Lower leg skin (tissue), 4 donors: ENCODE data around the gene FTO. TPM values are rescaled to one million over a fixed set of nuclear protein-coding genes. Genes with fewer than 3 reads are reported as not detected.

ENCODE experiments used
- DNase-seq, 2 donors: peaks; one replicate each; pipeline ENCODE4 v3.0.0-alpha.2; 2019; ENCODE audit warnings: low spot score in 2 of 2
- H3K4me3 ChIP-seq: fragments of 200-600 bp; sonication (generic); 2 replicates; pipeline ENCODE4 v1.5.1; 2017; ENCODE audit warnings: mild to moderate bottlenecking, low read depth; ENCODE audit not compliant: poor library complexity, severe bottlenecking
- POLR2A ChIP-seq, 2 donors: fragments of 450-650 bp; IDR thresholded peaks; one replicate each; pipeline ENCODE4 v1.6.1; 2016 to 2017; ENCODE audit warnings: antibody characterized with exemption in 2 of 2, mild to moderate bottlenecking in 1 of 2, moderate library complexity in 1 of 2
- WGBS, 2 donors: methylation state at CpG; one replicate each; pipeline ENCODE4 v1.1.5; 2018; 5-methylcytosine and 5-hydroxymethylcytosine counted together
- intact Hi-C: fragments of 100-400 bp; cut with DNase I; formaldehyde crosslinking; loops from one replicate; pipeline ENCODE4 v1.15.0; 2023; ENCODE audit warnings: low total_unique reads
- total RNA-seq, 4 donors: library from RNA; depleted of rRNA; stranded (reverse); fragments of >200 nt; gene quantifications; one replicate each; pipeline ENCODE4 v1.1.0, GENCODE V29; 2016
- TF ChIP-seq, protein P1 (sequence below), 3 donors: fragments of 450-650 bp; IDR thresholded peaks; one replicate each; pipeline ENCODE4 v1.5.1; 2016; ENCODE audit warnings: antibody characterized with exemption in 3 of 3, mild to moderate bottlenecking in 3 of 3, moderate library complexity in 2 of 3

FTO gene
- total RNA-seq, 4 donors from 2014 or later = 61.2 to 88.2 (median 64.1) TPM

DNA sequence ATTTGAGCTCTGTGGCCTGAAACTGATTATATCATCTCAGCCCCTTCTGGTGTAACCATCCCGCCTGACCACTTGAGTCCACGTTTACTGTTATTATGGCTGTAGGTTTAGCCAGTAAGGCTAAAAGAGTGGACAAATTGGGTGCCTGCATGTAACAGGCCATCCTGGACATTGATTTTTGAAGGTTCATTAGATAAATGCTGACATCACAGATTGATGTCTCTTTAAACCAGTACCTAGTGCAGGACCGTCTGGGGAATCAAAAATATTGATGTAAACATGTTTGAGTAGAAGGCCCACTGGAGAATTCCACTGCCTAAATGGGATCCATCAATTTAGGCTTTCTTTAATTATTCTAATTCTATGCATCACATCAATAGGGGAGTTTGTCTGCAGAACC, 367.6 kb downstream of the FTO start:
- no peak for TF ChIP-seq POLR2A (IDR thresholded peaks at IDR 0.05)
- TF ChIP-seq, protein P1, sequence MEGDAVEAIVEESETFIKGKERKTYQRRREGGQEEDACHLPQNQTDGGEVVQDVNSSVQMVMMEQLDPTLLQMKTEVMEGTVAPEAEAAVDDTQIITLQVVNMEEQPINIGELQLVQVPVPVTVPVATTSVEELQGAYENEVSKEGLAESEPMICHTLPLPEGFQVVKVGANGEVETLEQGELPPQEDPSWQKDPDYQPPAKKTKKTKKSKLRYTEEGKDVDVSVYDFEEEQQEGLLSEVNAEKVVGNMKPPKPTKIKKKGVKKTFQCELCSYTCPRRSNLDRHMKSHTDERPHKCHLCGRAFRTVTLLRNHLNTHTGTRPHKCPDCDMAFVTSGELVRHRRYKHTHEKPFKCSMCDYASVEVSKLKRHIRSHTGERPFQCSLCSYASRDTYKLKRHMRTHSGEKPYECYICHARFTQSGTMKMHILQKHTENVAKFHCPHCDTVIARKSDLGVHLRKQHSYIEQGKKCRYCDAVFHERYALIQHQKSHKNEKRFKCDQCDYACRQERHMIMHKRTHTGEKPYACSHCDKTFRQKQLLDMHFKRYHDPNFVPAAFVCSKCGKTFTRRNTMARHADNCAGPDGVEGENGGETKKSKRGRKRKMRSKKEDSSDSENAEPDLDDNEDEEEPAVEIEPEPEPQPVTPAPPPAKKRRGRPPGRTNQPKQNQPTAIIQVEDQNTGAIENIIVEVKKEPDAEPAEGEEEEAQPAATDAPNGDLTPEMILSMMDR (IDR thresholded peaks at IDR 0.05) = no peak
- no peak for DNase-seq
- intact Hi-C loops = no loop called here
- H3K4me3 ChIP-seq = no peak overlapping the region
- 92 to 97% methylated on average over 3 of the region's 3 CpGs for WGBS, 2 donors

DNA sequence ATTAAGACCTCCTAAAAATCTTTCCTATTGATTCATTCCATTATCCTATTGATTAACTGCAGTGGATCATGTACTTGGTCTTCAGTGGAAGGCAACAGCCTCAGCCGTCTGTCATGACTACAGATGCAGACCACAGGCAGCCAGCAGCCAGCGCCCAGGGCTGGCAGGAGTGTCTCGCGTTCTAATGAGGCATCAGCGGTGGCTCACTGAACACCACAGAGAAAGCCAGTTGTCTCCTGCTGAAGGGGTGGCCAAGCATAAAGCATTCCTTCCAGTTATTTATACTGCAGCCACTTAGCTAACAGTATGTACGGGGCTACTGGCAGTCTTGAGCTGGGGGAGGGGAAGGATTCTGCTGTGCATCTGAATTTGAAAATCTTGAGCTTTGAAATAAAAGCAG, 368.3 kb downstream of the FTO start:
- intact Hi-C loops = no loop called here
- 94% methylated on average over 6 of the region's 6 CpGs for WGBS, 2 donors
- TF ChIP-seq, protein P1 (IDR thresholded peaks at IDR 0.05) = no peak
- no peak for TF ChIP-seq POLR2A (IDR thresholded peaks at IDR 0.05)
- DNase-seq = no peak
- H3K4me3 ChIP-seq = no peak overlapping the region

DNA sequence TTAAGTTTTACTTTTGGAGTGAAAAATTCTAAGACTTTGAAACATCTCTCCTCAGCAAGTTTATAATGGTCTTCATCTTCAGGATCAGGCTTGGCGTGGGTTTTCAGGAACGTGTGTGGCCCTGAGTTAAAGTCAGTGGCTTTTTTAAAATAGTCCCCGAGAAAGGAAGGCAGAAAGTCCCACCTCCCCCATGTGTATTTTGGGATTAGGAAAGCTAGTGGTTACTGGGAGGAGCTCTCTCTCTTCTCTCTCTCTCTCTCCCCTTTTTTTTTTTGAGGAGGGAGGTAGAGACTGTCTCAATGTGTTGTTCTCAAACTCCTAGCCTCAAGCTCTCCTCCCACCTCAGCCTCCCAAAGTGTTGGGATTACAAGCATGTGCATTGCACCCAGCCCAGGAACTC, 369.4 kb downstream of the FTO start:
- no peak overlapping the region for H3K4me3 ChIP-seq
- intact Hi-C loops = no loop called here
- no peak for DNase-seq
- WGBS, 2 donors = 79 to 90% methylated on average over 3 of the region's 3 CpGs
- TF ChIP-seq, protein P1 (IDR thresholded peaks at IDR 0.05) = no peak
- no peak for TF ChIP-seq POLR2A (IDR thresholded peaks at IDR 0.05)

DNA sequence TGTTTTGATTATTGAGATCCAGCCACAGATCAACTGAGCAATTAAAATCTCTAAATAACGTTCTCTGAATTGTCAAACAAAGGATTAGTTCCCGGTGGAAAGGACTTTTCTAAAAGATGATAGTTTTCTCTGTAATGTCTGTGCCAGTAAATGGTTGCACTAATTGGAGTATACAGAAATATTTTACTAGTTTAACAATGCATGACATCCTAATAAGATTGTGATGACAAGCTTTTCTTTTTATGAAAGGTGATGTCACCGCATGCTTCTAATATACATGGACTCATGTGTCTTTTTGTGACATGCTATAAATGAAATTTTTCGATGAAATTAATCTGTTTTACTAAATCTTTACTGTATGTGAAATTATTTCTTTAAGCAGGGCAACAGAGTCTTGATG, 371.5 kb downstream of the FTO start:
- no peak for DNase-seq
- no peak overlapping the region for H3K4me3 ChIP-seq
- WGBS, 2 donors = 84% methylated on average over 4 of the region's 4 CpGs
- TF ChIP-seq POLR2A (IDR thresholded peaks at IDR 0.05) = no peak
- TF ChIP-seq, protein P1 (IDR thresholded peaks at IDR 0.05) = no peak
- intact Hi-C loops = no loop called here

DNA sequence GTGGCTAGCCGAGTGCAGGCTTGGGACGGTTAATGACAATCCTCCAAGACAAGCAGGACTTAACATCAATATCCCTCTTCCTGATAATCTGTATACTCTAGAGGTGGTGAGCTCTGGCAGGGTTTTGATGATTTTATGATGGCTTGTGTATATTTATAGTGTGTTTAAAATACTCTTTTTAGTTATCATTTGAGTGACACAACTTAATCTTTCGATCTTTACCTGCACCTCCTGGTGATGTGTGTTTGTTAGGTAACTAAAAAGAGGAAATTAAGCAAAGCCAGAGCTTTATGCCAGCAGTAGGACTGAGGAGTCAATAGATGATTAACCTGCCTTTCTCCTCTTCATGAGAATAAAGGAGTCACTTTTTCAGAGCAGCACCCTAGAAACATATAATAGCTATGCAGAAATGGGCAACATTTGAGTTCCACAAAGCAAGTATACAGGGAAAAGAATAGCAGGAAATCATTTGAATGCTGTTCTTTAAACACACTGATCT, 372.1 kb downstream of the FTO start:
- intact Hi-C loops = no loop called here
- WGBS, 2 donors = 92 to 94% methylated on average over 3 of the region's 3 CpGs
- no peak for DNase-seq
- no peak overlapping the region for H3K4me3 ChIP-seq
- TF ChIP-seq, protein P1 (IDR thresholded peaks at IDR 0.05) = no peak
- TF ChIP-seq POLR2A (IDR thresholded peaks at IDR 0.05) = no peak
